Measurements from ENCODE around the gene TRMT10A. TPM values are rescaled to one million over a fixed set of nuclear protein-coding genes. Genes with fewer than 3 reads are reported as not detected.

The TRMT10A gene, protein sequence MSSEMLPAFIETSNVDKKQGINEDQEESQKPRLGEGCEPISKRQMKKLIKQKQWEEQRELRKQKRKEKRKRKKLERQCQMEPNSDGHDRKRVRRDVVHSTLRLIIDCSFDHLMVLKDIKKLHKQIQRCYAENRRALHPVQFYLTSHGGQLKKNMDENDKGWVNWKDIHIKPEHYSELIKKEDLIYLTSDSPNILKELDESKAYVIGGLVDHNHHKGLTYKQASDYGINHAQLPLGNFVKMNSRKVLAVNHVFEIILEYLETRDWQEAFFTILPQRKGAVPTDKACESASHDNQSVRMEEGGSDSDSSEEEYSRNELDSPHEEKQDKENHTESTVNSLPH
- total RNA-seq, result 1 to 10 TPM; 7.9 to 8.6 TPM

DNA sequence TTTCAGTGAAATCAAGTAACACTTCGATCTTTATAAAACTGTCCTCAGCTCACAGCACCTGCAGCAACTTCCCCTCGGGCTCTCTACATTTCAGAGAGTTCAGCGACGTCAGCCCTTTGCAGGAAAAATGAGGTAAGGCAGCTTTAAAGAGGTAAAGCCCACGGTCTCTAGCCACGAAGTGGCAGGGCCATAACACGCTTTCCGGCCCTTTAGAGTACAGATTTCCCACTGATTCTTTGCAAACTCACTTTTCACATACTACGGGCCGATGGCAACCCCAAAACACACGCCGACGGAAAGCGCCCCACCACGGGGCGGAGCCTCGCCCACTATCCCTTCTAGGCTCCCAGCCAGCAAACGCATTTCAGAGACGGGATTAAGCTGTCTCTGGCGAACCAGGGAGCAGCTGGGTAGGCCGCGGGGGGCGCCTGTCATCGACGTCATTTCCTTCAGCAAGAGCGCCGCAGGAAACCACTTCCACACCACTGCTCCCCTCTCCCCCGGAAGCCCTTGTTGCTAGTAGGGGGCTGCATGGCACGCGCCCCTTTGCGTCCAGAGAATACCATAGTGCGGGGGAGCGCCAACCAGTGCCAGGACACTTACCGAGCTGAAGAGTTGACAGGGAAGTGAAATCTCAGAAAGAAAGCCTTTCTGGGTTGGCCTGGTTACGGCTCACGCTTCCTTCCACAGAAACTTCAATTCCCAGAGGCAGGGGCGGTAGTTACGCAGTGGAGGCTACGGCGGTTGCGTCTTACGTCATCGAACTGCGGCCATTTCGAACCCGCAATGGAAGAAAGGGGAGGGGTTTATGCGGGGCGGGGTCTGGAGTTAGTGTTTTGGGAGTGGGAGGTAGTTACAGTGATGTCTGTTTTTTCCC lies at the start of gene TRMT10A:
TSS of gene TRMT10A (minus strand) at position 730 of the 877 bp plus-strand sequence. CDS start 4,701 bp downstream, outside the sequence.
- Mint-ChIP-seq H3K4me1 (peaks cover 25% of the 10 kb centered on the region), H3K27me3 (peaks cover 15% of the 10 kb centered on the region), H3K36me3 (no peaks in the 10 kb centered on the region), H3K27ac (peak within 1 kb of the TSS; percentile 98), H3K9me3 (ENCODE audit: low read depth) (no peaks in the 10 kb centered on the region), H3K4me3 (peak within 1 kb of the TSS; percentile 92)
- DNase-seq, result peak; percentile 97
- CTCF ChIA-PET, result interaction anchor here (1.0 to 3.5 kb wide), 7 partner anchors 239 to 568 kb away, joined by 3 to 44 read pairs (median 3); partner anchors contain the start of genes DNAJB14 and METAP1
- peak; percentile 93 for ATAC-seq

DNA sequence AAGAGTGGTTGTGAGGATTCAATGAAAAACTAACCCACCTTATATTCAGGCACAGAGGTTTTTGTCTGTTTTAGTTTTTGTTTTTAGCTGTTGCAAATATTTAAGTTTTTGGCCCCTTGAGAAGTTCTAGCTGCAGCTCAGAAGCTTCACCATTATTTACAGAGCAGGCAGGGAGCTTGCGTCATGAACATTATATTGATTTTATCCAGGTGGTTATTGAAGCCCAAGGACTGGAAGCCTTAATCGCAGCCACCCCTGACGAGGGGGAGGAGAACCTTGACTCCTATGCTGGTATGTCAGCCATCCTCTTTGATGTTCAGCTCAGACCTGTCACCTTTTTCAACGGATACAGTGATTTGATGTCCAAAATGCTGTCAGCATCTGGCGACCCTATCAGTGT lies 48.9 kb upstream of the TRMT10A start:
- Mint-ChIP-seq H3K4me3 (no peak overlapping the region), H3K4me1 (no peaks in the 10 kb centered on the region), H3K36me3 (no peaks in the 10 kb centered on the region), H3K27ac (no peak overlapping the region), H3K27me3 (peaks cover 49% of the 10 kb centered on the region), H3K9me3 (ENCODE audit: low read depth) (no peaks in the 10 kb centered on the region)
- DNase-seq (no peak), ATAC-seq (no peak)
- CTCF ChIA-PET, result no interaction called here

DNA sequence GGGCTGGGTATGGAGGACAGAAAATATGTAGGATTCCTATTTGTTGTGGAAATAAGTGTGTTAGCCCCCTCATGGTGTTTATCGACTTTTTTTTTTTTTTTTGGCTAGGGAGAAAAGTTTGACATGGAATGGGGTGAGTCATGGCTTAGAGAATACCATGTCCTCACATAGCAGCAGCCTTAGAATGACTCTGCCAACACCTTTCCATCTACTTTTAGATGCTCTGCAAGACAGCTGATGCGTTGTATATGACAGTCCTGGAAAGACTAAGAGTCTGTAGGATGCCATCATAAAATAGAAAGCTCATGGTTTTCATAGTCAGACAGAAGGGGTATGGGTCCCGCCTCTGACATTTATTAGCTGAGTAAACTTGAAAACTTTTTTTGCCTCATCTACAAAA lies 48.4 kb upstream of the TRMT10A start:
- CTCF ChIA-PET, result no interaction called here

DNA sequence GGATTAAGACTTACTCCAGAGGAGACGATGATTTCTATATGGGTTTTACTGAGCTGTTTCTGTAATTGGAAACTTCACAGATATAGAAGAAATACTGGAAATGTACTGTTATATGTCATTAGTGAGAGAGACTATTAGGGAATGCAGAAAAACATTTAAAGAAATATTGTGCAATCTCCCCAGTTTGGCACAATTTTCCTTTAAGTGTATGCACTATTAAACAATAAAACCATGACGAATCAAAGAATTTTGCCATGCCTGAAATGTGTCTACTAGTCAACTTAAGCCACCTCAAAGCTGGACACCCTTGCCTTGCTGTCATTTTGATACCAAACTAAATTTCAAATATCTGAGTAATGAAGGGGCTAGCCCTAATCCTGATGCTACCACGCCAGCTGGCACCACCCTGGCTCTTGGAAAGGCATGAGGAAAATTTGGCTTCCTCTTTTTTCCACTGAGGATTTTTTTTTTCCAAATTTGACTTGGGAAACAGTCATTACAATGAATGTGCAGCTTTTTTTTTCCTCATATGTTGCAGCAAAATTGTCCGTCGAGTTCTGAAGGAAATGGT lies 46.9 kb upstream of the TRMT10A start:
- no peaks in the 10 kb centered on the region for H3K4me1 Mint-ChIP-seq
- no peak for ATAC-seq
- DNase-seq, result no peak
- H3K27ac Mint-ChIP-seq, result no peak overlapping the region
- no peak overlapping the region for H3K4me3 Mint-ChIP-seq
- CTCF ChIA-PET, result no interaction called here
- H3K27me3 Mint-ChIP-seq, result peaks cover 43% of the 10 kb centered on the region
- no peaks in the 10 kb centered on the region for H3K36me3 Mint-ChIP-seq
- no peaks in the 10 kb centered on the region for H3K9me3 Mint-ChIP-seq (ENCODE audit: low read depth)

More for the DNA sequence above, 48.4 kb upstream of the TRMT10A start:
- no peaks in the 10 kb centered on the region for H3K4me1 Mint-ChIP-seq
- no peaks in the 10 kb centered on the region for H3K36me3 Mint-ChIP-seq
- DNase-seq (no peak), ATAC-seq (no peak)
- H3K27me3 Mint-ChIP-seq, result peaks cover 49% of the 10 kb centered on the region
- no peak overlapping the region for H3K27ac Mint-ChIP-seq
- no peaks in the 10 kb centered on the region for H3K9me3 Mint-ChIP-seq (ENCODE audit: low read depth)
- H3K4me3 Mint-ChIP-seq, result no peak overlapping the region

DNA sequence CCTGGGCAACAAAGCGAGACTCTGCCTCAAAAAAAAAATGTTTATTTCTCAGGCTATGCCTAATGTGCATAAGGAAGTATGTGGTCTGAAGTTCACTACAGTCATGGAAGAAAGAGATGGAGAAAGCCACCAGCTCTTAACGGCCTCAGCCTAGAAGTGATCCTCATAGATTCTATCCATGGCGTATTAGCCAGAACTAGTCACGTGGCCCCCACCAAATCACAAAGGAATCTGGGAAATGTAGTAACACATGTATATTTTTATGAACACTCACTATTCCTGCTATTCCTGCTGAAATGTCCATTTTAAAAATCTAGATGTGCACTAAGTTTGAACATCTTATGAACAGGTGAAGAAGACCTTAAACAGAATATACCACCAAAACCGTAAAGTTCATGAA lies 44.6 kb upstream of the TRMT10A start:
- no peak for DNase-seq
- H3K4me1 Mint-ChIP-seq, result no peaks in the 10 kb centered on the region
- H3K4me3 Mint-ChIP-seq, result no peak overlapping the region
- CTCF ChIA-PET, result no interaction called here
- no peak for ATAC-seq
- H3K9me3 Mint-ChIP-seq (ENCODE audit: low read depth), result no peaks in the 10 kb centered on the region
- H3K27me3 Mint-ChIP-seq, result peaks cover 48% of the 10 kb centered on the region
- no peak overlapping the region for H3K27ac Mint-ChIP-seq
- no peaks in the 10 kb centered on the region for H3K36me3 Mint-ChIP-seq

DNA sequence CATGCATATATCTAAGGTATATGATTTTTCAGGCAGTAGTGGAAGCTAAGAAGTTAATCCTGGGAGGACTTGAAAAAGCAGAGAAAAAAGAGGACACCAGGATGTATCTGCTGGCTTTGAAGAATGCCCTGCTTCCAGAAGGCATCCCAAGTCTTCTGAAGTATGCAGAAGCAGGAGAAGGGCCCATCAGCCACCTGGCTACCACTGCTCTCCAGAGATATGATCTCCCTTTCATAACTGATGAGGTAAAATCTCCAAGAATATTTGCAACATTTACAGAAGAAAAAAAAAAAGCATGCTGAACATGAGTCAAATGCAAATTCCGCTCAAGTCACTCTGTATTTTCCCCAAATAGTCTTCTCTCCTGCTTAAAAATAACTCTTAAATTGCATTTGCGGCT lies 42.9 kb upstream of the TRMT10A start:
- CTCF ChIA-PET, result no interaction called here
- H3K36me3 Mint-ChIP-seq, result no peaks in the 10 kb centered on the region

DNA sequence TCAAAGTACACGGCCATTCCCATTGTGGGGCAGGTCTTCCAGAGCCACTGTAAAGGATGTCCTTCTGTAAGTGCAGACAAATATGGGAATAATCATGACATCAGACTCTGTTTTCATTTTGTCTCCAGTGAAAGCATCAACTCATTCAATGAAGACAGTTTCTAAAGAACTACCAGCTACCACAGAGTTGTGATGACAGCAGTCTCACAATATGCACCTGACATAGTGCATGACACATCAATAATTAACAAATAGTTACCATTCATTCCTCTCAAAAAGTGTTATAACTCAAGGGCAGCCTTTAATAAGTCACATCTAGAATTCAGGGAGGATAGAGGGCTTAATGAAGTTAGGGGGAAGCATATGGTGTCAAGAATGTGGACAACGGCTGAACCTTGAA lies 31.0 kb upstream of the TRMT10A start:
- no peak for ATAC-seq

More for the DNA sequence above, 42.9 kb upstream of the TRMT10A start:
- no peaks in the 10 kb centered on the region for H3K9me3 Mint-ChIP-seq (ENCODE audit: low read depth)
- no peak overlapping the region for H3K4me3 Mint-ChIP-seq
- ATAC-seq, result no peak
- no peaks in the 10 kb centered on the region for H3K4me1 Mint-ChIP-seq
- H3K27me3 Mint-ChIP-seq, result peaks cover 41% of the 10 kb centered on the region
- DNase-seq, result no peak
- H3K27ac Mint-ChIP-seq, result no peak overlapping the region

DNA sequence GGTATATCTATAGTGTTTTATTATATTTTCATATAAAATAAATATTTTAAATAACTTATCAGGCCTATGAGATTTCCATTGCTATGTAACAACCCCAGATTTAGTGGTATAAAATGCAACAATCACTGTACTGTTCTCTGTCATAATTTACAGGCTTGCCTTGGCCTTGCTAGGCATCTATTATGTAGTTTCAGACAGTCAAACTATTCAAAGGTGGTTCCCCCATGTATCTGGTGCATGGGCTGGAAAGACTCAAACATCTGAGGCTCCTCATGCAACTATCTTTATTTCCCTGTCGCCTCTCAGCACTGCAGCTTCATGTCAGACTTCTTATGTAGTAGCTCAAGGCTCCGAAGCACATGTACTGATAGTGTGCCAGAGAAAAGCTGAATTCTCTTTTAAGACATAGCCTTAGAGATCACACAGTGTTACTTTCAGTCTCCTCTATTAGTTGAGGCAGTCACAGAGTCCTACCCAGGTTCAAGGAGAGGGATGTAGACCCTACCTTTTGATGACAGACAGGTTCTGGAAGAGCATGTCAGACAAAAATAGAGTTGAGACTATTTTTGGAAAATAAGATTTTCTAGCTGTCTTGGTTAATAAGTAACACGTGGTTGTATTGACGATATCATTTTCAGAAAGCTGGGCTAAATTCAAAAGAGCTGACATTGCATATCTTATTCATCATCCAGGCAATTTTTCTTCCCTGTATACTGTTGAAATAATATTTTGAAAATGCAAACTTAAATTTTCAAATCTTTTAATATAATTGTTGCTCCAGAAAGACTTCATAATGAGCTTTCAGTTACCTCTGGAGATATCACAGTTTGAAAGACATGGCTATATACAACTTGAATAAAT lies 30.2 kb upstream of the TRMT10A start:
- ATAC-seq (no peak), DNase-seq (no peak)
- Mint-ChIP-seq H3K4me3 (no peak overlapping the region), H3K36me3 (no peaks in the 10 kb centered on the region), H3K4me1 (no peaks in the 10 kb centered on the region), H3K27me3 (no peaks in the 10 kb centered on the region), H3K9me3 (ENCODE audit: low read depth) (no peaks in the 10 kb centered on the region), H3K27ac (no peak overlapping the region)
- CTCF ChIA-PET, result no interaction called here

More for the DNA sequence above, 31.0 kb upstream of the TRMT10A start:
- CTCF ChIA-PET, result no interaction called here
- no peak for DNase-seq
- no peaks in the 10 kb centered on the region for H3K9me3 Mint-ChIP-seq (ENCODE audit: low read depth)
- H3K4me3 Mint-ChIP-seq, result no peak overlapping the region
- H3K4me1 Mint-ChIP-seq, result no peaks in the 10 kb centered on the region
- H3K36me3 Mint-ChIP-seq, result no peaks in the 10 kb centered on the region
- H3K27ac Mint-ChIP-seq, result no peak overlapping the region
- no peaks in the 10 kb centered on the region for H3K27me3 Mint-ChIP-seq

DNA sequence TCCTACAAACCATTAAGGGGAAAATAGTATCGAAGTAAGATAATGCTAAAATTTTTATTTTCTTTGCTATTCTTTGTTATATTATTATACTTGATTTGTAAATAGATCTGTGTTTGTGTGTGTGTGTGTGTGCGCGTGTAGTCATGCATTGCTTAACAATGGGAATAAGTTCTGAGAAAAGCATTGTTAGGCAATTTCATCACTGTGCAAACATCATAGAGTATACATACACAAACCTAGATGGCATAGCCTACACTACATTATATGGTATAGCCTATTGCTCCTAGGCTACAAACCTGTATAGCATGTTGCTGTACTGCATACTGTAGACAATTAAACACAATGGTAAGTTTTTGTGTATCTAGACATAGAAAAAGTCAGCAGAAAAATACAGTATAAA lies 27.9 kb upstream of the TRMT10A start:
- CTCF ChIA-PET, result interaction anchor here (1.2 kb wide), 1 partner anchor 216 kb away, joined by 3 read pairs; no protein-coding TSS in a partner anchor
- no peak for DNase-seq
- H3K9me3 Mint-ChIP-seq (ENCODE audit: low read depth), result no peaks in the 10 kb centered on the region

DNA sequence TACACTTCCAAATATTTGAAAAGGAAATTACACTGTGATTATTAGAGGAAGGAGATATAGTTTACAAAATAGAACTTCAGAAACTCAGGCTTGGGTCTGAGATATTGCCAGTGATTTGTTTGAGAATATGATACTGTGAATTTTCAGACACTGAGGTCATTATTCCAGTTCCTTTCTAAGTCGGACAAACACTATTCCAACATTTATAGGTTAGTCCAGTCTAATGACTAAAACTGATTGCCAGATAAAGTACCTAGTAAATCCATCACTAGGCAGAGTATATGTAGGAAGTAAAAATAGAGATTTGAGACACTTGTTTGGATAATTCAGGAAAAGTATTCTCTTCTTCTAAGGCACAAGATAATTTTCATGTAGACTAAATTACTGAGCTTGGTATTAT lies 24.0 kb upstream of the TRMT10A start:
- CTCF ChIA-PET, result no interaction called here
- no peak for DNase-seq
- Mint-ChIP-seq H3K4me3 (no peak overlapping the region), H3K36me3 (no peaks in the 10 kb centered on the region), H3K27ac (no peak overlapping the region), H3K27me3 (peaks cover 15% of the 10 kb centered on the region), H3K4me1 (no peaks in the 10 kb centered on the region), H3K9me3 (ENCODE audit: low read depth) (no peaks in the 10 kb centered on the region)
- no peak for ATAC-seq

More for the DNA sequence above, 27.9 kb upstream of the TRMT10A start:
- ATAC-seq, result no peak
- H3K4me3 Mint-ChIP-seq, result no peak overlapping the region
- no peaks in the 10 kb centered on the region for H3K4me1 Mint-ChIP-seq
- no peaks in the 10 kb centered on the region for H3K36me3 Mint-ChIP-seq
- H3K27ac Mint-ChIP-seq, result no peak overlapping the region
- no peaks in the 10 kb centered on the region for H3K27me3 Mint-ChIP-seq

DNA sequence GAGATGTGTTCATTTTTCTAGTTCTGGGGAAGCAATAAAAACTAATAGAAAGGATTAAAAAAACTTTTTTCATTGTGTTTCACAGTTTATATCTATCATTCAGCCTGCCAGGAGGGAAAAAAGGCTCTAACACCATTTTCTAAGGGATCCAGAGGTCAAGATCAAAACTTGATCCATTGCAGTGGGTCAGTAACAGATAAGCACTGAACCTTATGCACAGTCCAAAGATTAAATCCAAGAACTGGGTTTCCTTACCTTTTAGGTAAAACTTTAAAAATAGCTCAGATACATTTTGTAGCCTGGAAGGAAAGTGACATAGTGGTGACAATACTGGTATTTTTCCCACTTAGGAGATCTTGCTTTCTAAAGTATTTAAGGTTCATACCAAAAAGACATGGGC lies 23.5 kb upstream of the TRMT10A start:
- no peak for ATAC-seq
- Mint-ChIP-seq H3K36me3 (no peaks in the 10 kb centered on the region), H3K27ac (no peak overlapping the region), H3K4me1 (no peaks in the 10 kb centered on the region), H3K9me3 (ENCODE audit: low read depth) (no peaks in the 10 kb centered on the region), H3K4me3 (no peak overlapping the region), H3K27me3 (peaks cover 18% of the 10 kb centered on the region)
- CTCF ChIA-PET, result no interaction called here
- no peak for DNase-seq

DNA sequence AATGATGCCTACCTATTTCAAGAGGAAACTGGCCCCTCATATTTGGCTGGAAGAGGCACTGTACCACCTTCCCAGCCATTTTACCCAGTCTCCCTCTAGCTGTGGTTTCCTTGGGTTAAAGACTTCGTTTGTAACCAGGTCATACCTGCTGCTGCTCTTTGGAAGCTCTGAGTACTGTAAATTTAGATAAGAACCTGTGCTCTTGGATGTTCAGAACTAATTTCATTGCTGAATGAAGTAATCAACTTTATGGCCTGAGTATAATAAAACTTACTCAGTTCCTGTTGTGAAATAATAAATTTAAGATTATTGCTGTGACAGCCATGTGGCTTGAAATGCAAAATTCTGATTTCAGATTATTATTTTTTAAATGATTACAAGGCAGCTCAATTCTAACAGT lies 23.0 kb upstream of the TRMT10A start:
- Mint-ChIP-seq H3K9me3 (ENCODE audit: low read depth) (no peaks in the 10 kb centered on the region), H3K4me3 (no peak overlapping the region), H3K4me1 (no peaks in the 10 kb centered on the region), H3K27me3 (peaks cover 23% of the 10 kb centered on the region), H3K36me3 (no peaks in the 10 kb centered on the region), H3K27ac (no peak overlapping the region)
- ATAC-seq, result no peak
- DNase-seq, result no peak
- CTCF ChIA-PET, result no interaction called here

DNA sequence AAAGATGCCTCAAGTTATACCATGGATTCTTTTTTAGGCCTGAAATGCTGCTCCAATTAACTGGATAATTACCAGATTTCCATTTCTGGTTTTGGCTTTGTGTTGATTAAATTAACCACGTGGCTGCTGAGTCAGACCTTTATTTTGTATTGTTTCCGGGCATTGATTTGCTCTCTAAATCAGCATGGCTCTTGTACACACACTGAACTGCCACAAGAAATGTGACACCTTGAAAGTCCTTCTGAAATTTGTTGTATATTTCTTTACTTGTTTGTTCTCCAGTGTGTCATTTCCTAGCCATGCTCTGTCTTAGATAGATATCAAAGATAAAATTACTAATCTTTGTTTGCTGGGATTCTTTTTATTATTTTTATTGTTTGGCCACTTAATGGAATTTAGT lies 22.5 kb upstream of the TRMT10A start:
- Mint-ChIP-seq H3K27me3 (peaks cover 25% of the 10 kb centered on the region), H3K9me3 (ENCODE audit: low read depth) (no peaks in the 10 kb centered on the region), H3K27ac (no peak overlapping the region), H3K36me3 (no peaks in the 10 kb centered on the region), H3K4me3 (no peak overlapping the region), H3K4me1 (no peaks in the 10 kb centered on the region)
- ATAC-seq, result no peak
- CTCF ChIA-PET, result no interaction called here
- no peak for DNase-seq

Data from activated CD8-positive, alpha-beta memory T cell treated with anti-CD3 and anti-CD28 coated beads, Interleukin-2, amount 10 ng/mL, durations not matched to agents 7 days and 5 days (primary cell).